ENCODE results near the gene SHISAL2A.
"Not testable (repeated sequence)": the region's sequence is repeated elsewhere in the genome, so short reads cannot be mapped to it uniquely, and the experiment has no call there.

SHISAL2A gene

DNA sequence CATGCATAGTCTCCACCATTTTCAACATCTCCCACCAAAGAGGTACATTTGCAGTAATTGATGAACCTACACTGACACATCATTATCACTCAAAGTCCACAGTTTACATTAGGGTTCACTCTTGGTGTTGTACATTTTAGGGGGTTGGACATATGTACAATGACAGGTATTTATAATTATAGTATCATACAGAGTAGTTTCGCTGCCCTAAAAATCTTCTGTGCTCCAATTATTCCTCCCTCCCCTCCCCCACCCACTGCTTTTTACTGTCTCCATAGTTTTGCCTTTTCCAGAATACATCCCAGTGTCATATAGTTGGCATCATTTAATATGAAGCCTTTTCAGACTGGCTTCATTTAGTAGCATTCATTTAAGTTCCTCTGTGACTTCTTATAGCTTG, 51.6 kb downstream of the SHISAL2A start (continued):
- TF ChIP-seq TSHZ2 (CRISPR knock-in tag; IDR thresholded peaks at IDR 0.05): no peak
- TF ChIP-seq TCF4 (CRISPR knock-in tag; IDR thresholded peaks at IDR 0.05; ENCODE audit: borderline replicate concordance): no peak
- TF ChIP-seq CSDC2 (CRISPR knock-in tag; IDR thresholded peaks at IDR 0.05): no peak

DNA sequence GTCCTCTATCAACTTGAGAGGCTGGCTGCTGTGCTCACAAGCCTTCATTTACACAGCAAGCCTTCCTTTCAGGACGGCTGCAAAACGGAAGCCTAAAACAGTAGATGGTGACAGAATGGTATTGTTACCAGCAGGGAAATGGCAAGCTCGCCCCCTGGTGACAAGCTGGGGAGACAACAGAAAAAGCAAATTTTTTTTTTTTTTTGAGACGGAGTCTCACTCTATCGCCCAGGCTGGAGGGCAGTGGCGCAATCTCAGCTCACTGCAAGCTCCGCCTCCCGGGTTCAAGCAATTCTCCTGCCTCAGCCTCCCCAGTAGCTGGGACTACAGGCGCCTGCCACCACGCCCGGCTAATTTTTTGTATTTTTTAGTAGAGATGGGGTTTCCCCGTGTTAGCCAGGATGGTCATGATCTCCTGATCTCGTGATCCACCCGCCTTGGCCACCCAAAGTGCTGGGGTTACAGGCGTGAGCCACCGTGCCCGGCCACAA, 53.3 kb downstream of the SHISAL2A start:
- peak; percentile 90 for ATAC-seq

- no peak for TF ChIP-seq ESRRG (CRISPR knock-in tag; IDR thresholded peaks at IDR 0.05)
- no peak for TF ChIP-seq ZNF8 (CRISPR knock-in tag; IDR thresholded peaks at IDR 0.05)
- TF ChIP-seq GLIS3 (CRISPR knock-in tag; IDR thresholded peaks at IDR 0.05): no peak
- TF ChIP-seq TOX (CRISPR knock-in tag; IDR thresholded peaks at IDR 0.05; ENCODE audit: borderline replicate concordance): no peak
- no peak for TF ChIP-seq CSDC2 (CRISPR knock-in tag; IDR thresholded peaks at IDR 0.05)
- TF ChIP-seq CREB5 (CRISPR knock-in tag; IDR thresholded peaks at IDR 0.05; ENCODE audit: low read depth): no peak
- TF ChIP-seq BACH2 (CRISPR knock-in tag; IDR thresholded peaks at IDR 0.05; ENCODE audit: borderline replicate concordance): no peak
- TF ChIP-seq RARB (CRISPR knock-in tag; IDR thresholded peaks at IDR 0.05): no peak
- TF ChIP-seq TCF4 (CRISPR knock-in tag; IDR thresholded peaks at IDR 0.05; ENCODE audit: borderline replicate concordance): no peak
- no peak for ATAC-seq
These were observed 53.9 kb downstream of the SHISAL2A start for GRCh38 chr1:52686830-52687229.

DNA sequence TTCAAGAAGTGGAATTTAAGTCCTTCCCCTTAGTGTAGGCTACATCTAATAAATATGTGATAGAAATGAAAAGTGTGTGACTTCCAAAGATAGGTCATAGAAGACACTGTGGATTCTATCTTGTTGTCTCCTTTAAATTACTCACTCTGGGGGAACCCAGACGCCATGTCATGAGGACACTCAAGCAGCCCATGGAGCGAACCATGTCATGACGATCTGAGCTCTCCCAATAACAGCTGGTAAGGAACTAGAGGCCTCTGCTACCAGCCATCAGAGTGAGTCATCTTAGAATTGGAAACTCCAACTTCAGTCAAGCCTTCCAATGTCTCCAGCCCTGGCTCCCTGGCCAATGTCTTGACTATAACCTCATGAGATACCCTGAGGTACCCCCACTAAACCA, 58.9 kb downstream of the SHISAL2A start:
- no peak for ATAC-seq
- no peak for TF ChIP-seq ZNF8 (CRISPR knock-in tag; IDR thresholded peaks at IDR 0.05)
- TF ChIP-seq SNAI2 (CRISPR knock-in tag; IDR thresholded peaks at IDR 0.05): no peak
- no peak for TF ChIP-seq OSR1 (CRISPR knock-in tag; IDR thresholded peaks at IDR 0.05)
- no peak for TF ChIP-seq ARNTL (CRISPR knock-in tag; IDR thresholded peaks at IDR 0.05; ENCODE audit: borderline replicate concordance, low read depth)
- no peak for TF ChIP-seq BACH2 (CRISPR knock-in tag; IDR thresholded peaks at IDR 0.05; ENCODE audit: borderline replicate concordance)
- TF ChIP-seq, protein P1, sequence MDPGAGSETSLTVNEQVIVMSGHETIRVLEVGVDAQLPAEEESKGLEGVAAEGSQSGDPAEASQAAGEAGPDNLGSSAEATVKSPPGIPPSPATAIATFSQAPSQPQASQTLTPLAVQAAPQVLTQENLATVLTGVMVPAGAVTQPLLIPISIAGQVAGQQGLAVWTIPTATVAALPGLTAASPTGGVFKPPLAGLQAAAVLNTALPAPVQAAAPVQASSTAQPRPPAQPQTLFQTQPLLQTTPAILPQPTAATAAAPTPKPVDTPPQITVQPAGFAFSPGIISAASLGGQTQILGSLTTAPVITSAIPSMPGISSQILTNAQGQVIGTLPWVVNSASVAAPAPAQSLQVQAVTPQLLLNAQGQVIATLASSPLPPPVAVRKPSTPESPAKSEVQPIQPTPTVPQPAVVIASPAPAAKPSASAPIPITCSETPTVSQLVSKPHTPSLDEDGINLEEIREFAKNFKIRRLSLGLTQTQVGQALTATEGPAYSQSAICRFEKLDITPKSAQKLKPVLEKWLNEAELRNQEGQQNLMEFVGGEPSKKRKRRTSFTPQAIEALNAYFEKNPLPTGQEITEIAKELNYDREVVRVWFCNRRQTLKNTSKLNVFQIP (CRISPR knock-in tag; IDR thresholded peaks at IDR 0.05; ENCODE audit: borderline replicate concordance, low read depth): no peak
- TF ChIP-seq ISL1 (CRISPR knock-in tag; IDR thresholded peaks at IDR 0.05): no peak
- TF ChIP-seq PPARA (CRISPR knock-in tag; IDR thresholded peaks at IDR 0.05; ENCODE audit: borderline replicate concordance): no peak
- no peak for TF ChIP-seq ESRRG (CRISPR knock-in tag; IDR thresholded peaks at IDR 0.05)
- no peak for TF ChIP-seq ZNF70 (CRISPR knock-in tag; IDR thresholded peaks at IDR 0.05)
- TF ChIP-seq GLIS3 (CRISPR knock-in tag; IDR thresholded peaks at IDR 0.05): no peak
- no peak for TF ChIP-seq TCF4 (CRISPR knock-in tag; IDR thresholded peaks at IDR 0.05; ENCODE audit: borderline replicate concordance)

DNA sequence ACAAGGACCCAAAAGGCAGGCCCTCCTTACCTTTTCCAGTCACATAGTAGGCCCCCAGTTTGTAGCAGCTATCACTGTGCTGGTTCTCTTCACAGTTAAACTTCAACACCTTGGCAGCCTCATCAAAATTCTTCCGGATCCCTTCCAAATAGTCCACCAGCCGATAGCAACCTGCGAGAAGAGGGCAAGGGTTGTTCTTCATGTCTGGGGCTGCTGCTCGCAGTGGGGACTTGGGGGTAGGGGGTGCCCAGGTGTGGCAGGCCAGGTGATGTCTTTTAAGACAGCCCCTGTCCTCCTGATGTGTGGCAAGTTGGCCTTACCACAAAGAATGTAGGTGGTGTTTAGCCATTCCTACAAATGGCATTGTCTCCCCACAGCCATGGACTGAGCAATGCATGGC, 59.7 kb downstream of the SHISAL2A start:
- no peak for ATAC-seq
- TF ChIP-seq CREB5 (CRISPR knock-in tag; IDR thresholded peaks at IDR 0.05; ENCODE audit: low read depth): no peak
- no peak for TF ChIP-seq TOX (CRISPR knock-in tag; IDR thresholded peaks at IDR 0.05; ENCODE audit: borderline replicate concordance)
- TF ChIP-seq, protein P1 (CRISPR knock-in tag; IDR thresholded peaks at IDR 0.05; ENCODE audit: borderline replicate concordance, low read depth): no peak
- TF ChIP-seq ZNF70 (CRISPR knock-in tag; IDR thresholded peaks at IDR 0.05): no peak
- TF ChIP-seq, protein P2, sequence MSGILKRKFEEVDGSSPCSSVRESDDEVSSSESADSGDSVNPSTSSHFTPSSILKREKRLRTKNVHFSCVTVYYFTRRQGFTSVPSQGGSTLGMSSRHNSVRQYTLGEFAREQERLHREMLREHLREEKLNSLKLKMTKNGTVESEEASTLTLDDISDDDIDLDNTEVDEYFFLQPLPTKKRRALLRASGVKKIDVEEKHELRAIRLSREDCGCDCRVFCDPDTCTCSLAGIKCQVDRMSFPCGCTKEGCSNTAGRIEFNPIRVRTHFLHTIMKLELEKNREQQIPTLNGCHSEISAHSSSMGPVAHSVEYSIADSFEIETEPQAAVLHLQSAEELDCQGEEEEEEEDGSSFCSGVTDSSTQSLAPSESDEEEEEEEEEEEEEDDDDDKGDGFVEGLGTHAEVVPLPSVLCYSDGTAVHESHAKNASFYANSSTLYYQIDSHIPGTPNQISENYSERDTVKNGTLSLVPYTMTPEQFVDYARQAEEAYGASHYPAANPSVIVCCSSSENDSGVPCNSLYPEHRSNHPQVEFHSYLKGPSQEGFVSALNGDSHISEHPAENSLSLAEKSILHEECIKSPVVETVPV (CRISPR knock-in tag; IDR thresholded peaks at IDR 0.05): no peak
- no peak for TF ChIP-seq ARNTL (CRISPR knock-in tag; IDR thresholded peaks at IDR 0.05; ENCODE audit: borderline replicate concordance, low read depth)
- no peak for TF ChIP-seq SNAI2 (CRISPR knock-in tag; IDR thresholded peaks at IDR 0.05)
- TF ChIP-seq PPARA (CRISPR knock-in tag; IDR thresholded peaks at IDR 0.05; ENCODE audit: borderline replicate concordance): no peak
- TF ChIP-seq CSDC2 (CRISPR knock-in tag; IDR thresholded peaks at IDR 0.05): no peak
- TF ChIP-seq ISL1 (CRISPR knock-in tag; IDR thresholded peaks at IDR 0.05): no peak
- TF ChIP-seq OSR1 (CRISPR knock-in tag; IDR thresholded peaks at IDR 0.05): no peak
- no peak for TF ChIP-seq ZC3H10 (CRISPR knock-in tag; IDR thresholded peaks at IDR 0.05)
- no peak for TF ChIP-seq ZFP3 (CRISPR knock-in tag; IDR thresholded peaks at IDR 0.05)
- TF ChIP-seq BACH2 (CRISPR knock-in tag; IDR thresholded peaks at IDR 0.05; ENCODE audit: borderline replicate concordance): no peak

GRCh38 chr1:52693351-52693750, 60.4 kb downstream of the SHISAL2A start:
- ATAC-seq: not testable (repeated sequence)

All from SK-N-SH treated with all-trans-retinoic acid at 6 μM for 48 hours (cell line).